PFSK-1 (cell line): ENCODE measurements around the gene ERCC2.

Experiments
- FOXP2 ChIP-seq: optimal IDR thresholded peaks from 2 replicates; pipeline ENCODE3; 2011; ENCODE audit warnings: borderline replicate concordance, control low read depth, inconsistent platforms; ENCODE audit not compliant: insufficient read depth; ENCODE audit errors: extremely low read length, extremely low read depth
- POLR2AphosphoS5 ChIP-seq: IDR thresholded peaks from 2 replicates; pipeline ENCODE4 v1.6.1; 2012; ENCODE audit warnings: low read depth, mild to moderate bottlenecking, control low read depth, low read length, moderate library complexity
- SIN3A ChIP-seq: IDR thresholded peaks from 2 replicates; pipeline ENCODE4 v1.6.1; 2012; ENCODE audit warnings: mild to moderate bottlenecking, low read length, moderate library complexity, borderline replicate concordance; ENCODE audit not compliant: insufficient read depth
- TAF1 ChIP-seq: IDR thresholded peaks from 2 replicates; pipeline ENCODE4 v1.6.1; 2012; ENCODE audit warnings: low read length, control low read depth, borderline replicate concordance; ENCODE audit not compliant: insufficient read depth
- TF ChIP-seq, protein P1 (sequence below), 2 experiments: IDR thresholded peaks; 2 replicates each; pipeline versions ENCODE4 v1.6.1 to v1.8.0; 2011 to 2012; ENCODE audit warnings: low read depth in 2 of 2, low read length in 2 of 2, control low read depth in 1 of 2, inconsistent platforms in 1 of 2, mild to moderate bottlenecking in 1 of 2, moderate library complexity in 1 of 2; ENCODE audit not compliant: insufficient read depth in 1 of 2

The ERCC2 gene

DNA sequence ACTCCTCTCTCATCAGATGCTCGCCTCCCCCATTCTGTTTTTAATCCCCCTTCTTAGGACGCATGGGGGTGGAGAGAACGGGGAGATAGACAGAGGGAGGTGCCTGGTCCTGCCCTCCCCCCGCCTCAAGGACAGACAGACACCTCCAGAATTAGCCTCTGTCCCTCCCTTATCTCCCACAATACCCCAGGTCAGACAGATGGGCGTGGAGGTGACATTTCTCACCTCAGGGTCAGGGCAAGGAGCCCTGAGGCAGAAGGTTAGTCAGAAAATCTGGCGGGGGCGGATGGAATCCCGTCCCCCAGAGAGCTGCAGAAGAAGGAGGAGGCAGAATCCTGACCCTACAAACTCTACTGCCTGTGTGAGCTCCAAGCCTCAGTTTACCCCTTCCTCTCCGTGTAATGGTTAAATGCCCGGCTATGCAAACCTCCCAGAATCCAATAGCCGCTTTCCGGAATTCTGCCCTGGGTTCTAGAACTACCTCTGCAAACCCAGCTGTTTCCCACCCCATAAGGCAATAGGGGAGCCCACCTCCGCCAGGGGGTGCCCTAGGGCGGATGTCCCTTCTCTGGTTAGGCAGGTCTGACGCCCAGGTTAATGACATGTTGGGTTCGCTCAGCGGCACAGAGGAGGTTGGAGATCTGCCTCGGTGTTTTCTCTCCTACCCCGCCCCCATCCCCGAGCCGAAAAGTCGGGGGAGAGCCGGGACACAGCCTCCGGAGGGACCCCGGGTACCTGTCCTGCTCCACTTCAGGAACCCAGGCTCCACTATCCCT lies 33.6 kb upstream of the ERCC2 start:
- TF ChIP-seq POLR2AphosphoS5 (no peak), SIN3A (no peak), TAF1 (no peak), FOXP2 (no peak)
- TF ChIP-seq, protein P1, sequence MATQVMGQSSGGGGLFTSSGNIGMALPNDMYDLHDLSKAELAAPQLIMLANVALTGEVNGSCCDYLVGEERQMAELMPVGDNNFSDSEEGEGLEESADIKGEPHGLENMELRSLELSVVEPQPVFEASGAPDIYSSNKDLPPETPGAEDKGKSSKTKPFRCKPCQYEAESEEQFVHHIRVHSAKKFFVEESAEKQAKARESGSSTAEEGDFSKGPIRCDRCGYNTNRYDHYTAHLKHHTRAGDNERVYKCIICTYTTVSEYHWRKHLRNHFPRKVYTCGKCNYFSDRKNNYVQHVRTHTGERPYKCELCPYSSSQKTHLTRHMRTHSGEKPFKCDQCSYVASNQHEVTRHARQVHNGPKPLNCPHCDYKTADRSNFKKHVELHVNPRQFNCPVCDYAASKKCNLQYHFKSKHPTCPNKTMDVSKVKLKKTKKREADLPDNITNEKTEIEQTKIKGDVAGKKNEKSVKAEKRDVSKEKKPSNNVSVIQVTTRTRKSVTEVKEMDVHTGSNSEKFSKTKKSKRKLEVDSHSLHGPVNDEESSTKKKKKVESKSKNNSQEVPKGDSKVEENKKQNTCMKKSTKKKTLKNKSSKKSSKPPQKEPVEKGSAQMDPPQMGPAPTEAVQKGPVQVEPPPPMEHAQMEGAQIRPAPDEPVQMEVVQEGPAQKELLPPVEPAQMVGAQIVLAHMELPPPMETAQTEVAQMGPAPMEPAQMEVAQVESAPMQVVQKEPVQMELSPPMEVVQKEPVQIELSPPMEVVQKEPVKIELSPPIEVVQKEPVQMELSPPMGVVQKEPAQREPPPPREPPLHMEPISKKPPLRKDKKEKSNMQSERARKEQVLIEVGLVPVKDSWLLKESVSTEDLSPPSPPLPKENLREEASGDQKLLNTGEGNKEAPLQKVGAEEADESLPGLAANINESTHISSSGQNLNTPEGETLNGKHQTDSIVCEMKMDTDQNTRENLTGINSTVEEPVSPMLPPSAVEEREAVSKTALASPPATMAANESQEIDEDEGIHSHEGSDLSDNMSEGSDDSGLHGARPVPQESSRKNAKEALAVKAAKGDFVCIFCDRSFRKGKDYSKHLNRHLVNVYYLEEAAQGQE (IDR thresholded peaks at IDR 0.05; ENCODE audit: insufficient read depth in 1 of 2, low read depth in 2 of 2, low read length in 2 of 2): no peak

DNA sequence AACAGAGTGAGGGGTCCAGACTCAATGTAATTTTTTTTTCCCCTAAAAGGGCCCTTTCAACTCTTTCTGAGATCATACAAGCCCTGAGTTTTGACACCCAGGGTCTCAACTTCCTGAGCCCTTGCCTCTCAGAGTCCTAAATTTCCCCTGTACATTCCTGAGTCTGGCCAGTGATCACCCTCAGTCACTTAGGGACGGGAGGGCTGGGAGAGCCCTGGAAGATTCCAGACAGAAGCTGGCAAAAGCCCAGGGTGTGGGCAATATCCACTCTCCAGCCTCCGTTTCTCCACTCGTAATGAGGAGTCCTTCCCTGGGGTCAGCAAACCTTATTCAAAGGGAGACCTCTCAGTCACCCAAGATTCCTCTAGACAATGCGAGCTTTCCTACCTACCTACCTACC lies 32.9 kb upstream of the ERCC2 start:
- TF ChIP-seq FOXP2: no peak
- no peak for TF ChIP-seq POLR2AphosphoS5
- TF ChIP-seq SIN3A: no peak
- no peak for TF ChIP-seq TAF1
- TF ChIP-seq, protein P1 (IDR thresholded peaks at IDR 0.05; ENCODE audit: insufficient read depth in 1 of 2, low read depth in 2 of 2, low read length in 2 of 2): no peak

DNA sequence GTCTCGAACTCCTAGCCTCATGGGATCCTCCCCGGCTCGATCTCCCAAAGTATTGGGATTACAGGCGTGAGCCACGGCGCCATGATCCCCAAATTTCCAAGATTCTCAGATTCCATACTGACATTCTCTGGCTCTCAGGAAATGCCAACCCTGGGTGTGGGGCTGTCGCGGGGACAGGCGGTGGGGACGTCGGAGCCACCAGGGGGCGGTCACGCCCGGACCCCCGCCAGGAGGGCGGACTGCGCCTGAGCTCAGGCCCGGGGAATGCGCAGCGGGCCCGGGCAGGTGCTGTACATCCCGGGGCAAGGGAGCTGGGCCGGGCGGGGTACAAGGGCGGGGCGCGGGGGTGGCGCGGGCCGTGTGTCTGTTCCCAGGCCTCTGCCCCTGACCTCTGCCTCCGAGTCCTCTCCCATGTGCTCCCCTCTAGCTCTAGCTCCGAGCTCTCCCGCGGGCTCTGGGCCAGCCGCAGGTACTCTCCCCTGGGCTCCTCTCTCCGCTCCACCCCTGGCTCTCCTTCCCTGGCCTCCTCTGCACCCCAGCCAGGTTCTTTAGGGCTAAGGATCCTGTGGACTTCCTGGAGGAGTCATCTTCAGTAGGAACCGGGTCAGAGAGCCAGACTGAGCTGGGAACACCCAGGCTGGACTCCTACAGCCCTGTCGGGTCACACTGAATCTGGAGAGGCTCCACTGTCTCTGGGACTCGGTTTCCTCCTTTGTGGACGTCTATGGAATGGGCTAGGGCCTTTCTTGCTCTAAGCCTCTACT lies 32.1 kb upstream of the ERCC2 start:
- TF ChIP-seq FOXP2 (no peak), TAF1 (no peak), POLR2AphosphoS5 (no peak), SIN3A (no peak)
- TF ChIP-seq, protein P1 (IDR thresholded peaks at IDR 0.05; ENCODE audit: insufficient read depth in 1 of 2, low read depth in 2 of 2, low read length in 2 of 2): no peak

DNA sequence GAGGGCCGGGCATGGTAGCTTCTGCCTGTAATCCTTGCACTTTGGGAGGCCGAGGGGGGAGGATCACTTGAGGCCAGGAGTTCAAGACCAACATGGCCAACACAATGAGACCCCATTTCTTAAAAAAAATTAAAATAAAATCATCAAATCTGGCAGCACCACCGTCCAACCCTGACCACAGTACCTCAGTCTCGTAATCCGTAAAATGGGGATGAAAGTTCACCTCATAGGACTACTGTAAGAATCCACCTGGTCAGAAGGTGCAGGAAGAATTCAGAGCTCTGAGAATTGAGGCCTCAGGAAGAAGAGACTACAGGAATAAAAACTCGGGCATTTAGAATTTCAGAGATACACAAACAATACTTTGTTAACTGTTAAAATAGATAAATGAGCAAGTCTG lies 31.4 kb upstream of the ERCC2 start:
- no peak for TF ChIP-seq FOXP2
- TF ChIP-seq, protein P1 (IDR thresholded peaks at IDR 0.05; ENCODE audit: insufficient read depth in 1 of 2, low read depth in 2 of 2, low read length in 2 of 2): no peak
- no peak for TF ChIP-seq SIN3A
- TF ChIP-seq POLR2AphosphoS5: no peak
- no peak for TF ChIP-seq TAF1
